HepG2 (cell line): ENCODE results near the gene DEUP1. TPM values are rescaled to one million over a fixed set of nuclear protein-coding genes. Genes with fewer than 3 reads are reported as not detected.

Experiments used
- ATAC-seq: fragments of 200-7000 bp; cut with Tn5 transposase; 3 replicates; pipeline ENCODE4 v1.9.1; 2020; ENCODE audit warnings: mild to moderate bottlenecking, moderate library complexity
- BruUV-seq: library from RNA; stranded (reverse); fragments of 400-500 nt; replicated peaks from 2 replicates; lab custom pipeline; 2021; lab: Mats Ljungman, UMichigan
- CTCF ChIA-PET: fragments of 300-600 bp; formaldehyde crosslinking; extraction: SDS; loops from one replicate; lab custom pipeline; 2021; ENCODE audit warnings: low total read pairs, inconsistent platforms, low intra/inter-chr PET ratio; lab: Yijun Ruan, JAX
- POLR2A ChIA-PET: fragments of 350-600 bp; sonication (Branson Sonifier 250); formaldehyde crosslinking; loops from one replicate; lab custom pipeline; 2020; ENCODE audit warnings: antibody characterized with exemption, inconsistent platforms; lab: Yijun Ruan, JAX
- DNase-seq: peaks from one replicate; pipeline ENCODE4 v3.0.0-alpha.2; 2015; ENCODE audit warnings: low spot score
- FAIRE-seq: peaks from 3 replicates; lab custom pipeline; 2011; peaks lifted over from hg19 to GRCh38; lab: Jason Lieb, UNC
- H2AFZ ChIP-seq: one replicate; pipeline ENCODE4 v1.6.1; 2011; ENCODE audit warnings: low read length, inconsistent platforms
- H3K27ac ChIP-seq: fragments of 300-600 bp; 3 replicates; pipeline ENCODE4 v1.8.0; 2011; ENCODE audit warnings: mixed run types, mild to moderate bottlenecking, mixed read lengths, low read length, inconsistent platforms; ENCODE audit not compliant: insufficient read depth; ENCODE audit errors: extremely low read length
- H3K27me3 ChIP-seq, 2 experiments: fragments of 200-600 bp in 1 of 2; 2 replicates in 1 of 2; 3 replicates in 1 of 2; pipeline versions ENCODE4 v1.6.0 to v1.8.0; 2011; ENCODE audit warnings: low read length in 2 of 2, mild to moderate bottlenecking in 2 of 2, moderate library complexity in 2 of 2, inconsistent platforms in 1 of 2; ENCODE audit not compliant: insufficient read depth in 2 of 2, control insufficient read depth in 1 of 2
- H3K36me3 ChIP-seq, 2 experiments: fragments of 200-600 bp in 1 of 2; replicated peaks in 1 of 2; 2 replicates in 1 of 2; 3 replicates in 1 of 2; pipeline versions ENCODE4 v1.5.1 to v1.8.0; 2011; ENCODE audit warnings: low read length in 2 of 2, inconsistent platforms in 1 of 2; ENCODE audit not compliant: insufficient read depth in 2 of 2, control insufficient read depth in 1 of 2
- H3K4me1 ChIP-seq: 2 replicates; pipeline ENCODE4 v1.5.1; 2012; ENCODE audit warnings: low read length, inconsistent platforms; ENCODE audit not compliant: insufficient read depth
- H3K4me2 ChIP-seq: 2 replicates; pipeline ENCODE4 v1.6.0; 2011; ENCODE audit warnings: low read depth, low read length, inconsistent platforms
- H3K4me3 ChIP-seq, 3 experiments: fragments of 200-600 bp in 1 of 3; sonication (generic), shearing (Covaris generic) in 1 of 3; replicated peaks in 1 of 3; 2 replicates each; pipeline ENCODE4 v1.5.1; 2011 to 2016; ENCODE audit warnings: low read length in 3 of 3, inconsistent platforms in 2 of 3, low read depth in 2 of 3, mild to moderate bottlenecking in 2 of 3, control low read depth in 1 of 3, mixed read lengths in 1 of 3; ENCODE audit not compliant: insufficient read depth in 1 of 3
- H3K79me2 ChIP-seq: one replicate; pipeline ENCODE4 v1.6.1; 2011; ENCODE audit warnings: low read length, inconsistent platforms; ENCODE audit not compliant: insufficient read depth
- H3K9ac ChIP-seq: 2 replicates; pipeline ENCODE4 v1.6.0; 2011; ENCODE audit warnings: mild to moderate bottlenecking, low read depth, low read length, inconsistent platforms; ENCODE audit not compliant: insufficient read depth
- H3K9me3 ChIP-seq: 2 replicates; pipeline ENCODE4 v1.5.1; 2012; ENCODE audit warnings: mild to moderate bottlenecking, low read length
- H4K20me1 ChIP-seq: 2 replicates; pipeline ENCODE4 v1.6.0; 2011; ENCODE audit warnings: inconsistent platforms, mild to moderate bottlenecking, low read length, moderate library complexity; ENCODE audit not compliant: insufficient read depth
- AHR ChIP-seq: IDR thresholded peaks from 2 replicates; pipeline ENCODE4 v1.6.1; 2018; ENCODE audit warnings: missing genetic modification reagents, missing compliant biosample characterization
- CENPT ChIP-seq: sonication (generic); formaldehyde crosslinking; IDR thresholded peaks from 2 replicates; pipeline ENCODE4 v1.8.0; 2022; ENCODE audit warnings: low read depth, mild to moderate bottlenecking, moderate library complexity, missing genetic modification reagents
- CREM ChIP-seq, 2 experiments: sonication (generic) in 1 of 2; formaldehyde crosslinking in 1 of 2; IDR thresholded peaks; 2 replicates each; pipeline versions ENCODE4 v1.4.0 to v1.6.1; 2016 to 2020; ENCODE audit warnings: antibody characterized with exemption in 1 of 2, mild to moderate bottlenecking in 1 of 2, missing genetic modification reagents in 1 of 2
- GATAD1 ChIP-seq: IDR thresholded peaks from 2 replicates; pipeline ENCODE4 v1.6.1; 2016; ENCODE audit warnings: missing genetic modification reagents, missing compliant biosample characterization
- JDP2 ChIP-seq: sonication (generic); formaldehyde crosslinking; IDR thresholded peaks from 2 replicates; pipeline ENCODE4 v1.8.1; 2022; ENCODE audit warnings: missing genetic modification reagents, borderline replicate concordance
- KIAA2018 ChIP-seq: sonication (generic); formaldehyde crosslinking; IDR thresholded peaks from 2 replicates; pipeline ENCODE4 v1.5.0; 2020; ENCODE audit warnings: mild to moderate bottlenecking, missing genetic modification reagents, borderline replicate concordance
- KLF13 ChIP-seq: sonication (generic); formaldehyde crosslinking; IDR thresholded peaks from 2 replicates; pipeline ENCODE4 v1.4.0; 2020; ENCODE audit warnings: mild to moderate bottlenecking, missing genetic modification reagents
- KMT2A ChIP-seq: sonication (generic); formaldehyde crosslinking; IDR thresholded peaks from 2 replicates; pipeline ENCODE4 v1.4.0; 2020; ENCODE audit warnings: missing genetic modification reagents
- MATR3 ChIP-seq: sonication (generic); formaldehyde crosslinking; IDR thresholded peaks from 2 replicates; pipeline ENCODE4 v1.4.0; 2020; ENCODE audit warnings: missing genetic modification reagents
- MTF2 ChIP-seq: sonication (generic); formaldehyde crosslinking; IDR thresholded peaks from 2 replicates; pipeline ENCODE4 v1.5.0; 2020; ENCODE audit warnings: missing genetic modification reagents, borderline replicate concordance
- PHB2 ChIP-seq: fragments of 450-650 bp; IDR thresholded peaks from 2 replicates; pipeline ENCODE4 v1.6.1; 2018; ENCODE audit not compliant: partially characterized antibody
- POLR2A ChIP-seq, 2 experiments: IDR thresholded peaks; 2 replicates each; pipeline ENCODE4 v1.6.1; 2011; ENCODE audit warnings: low read depth in 2 of 2, low read length in 2 of 2, mild to moderate bottlenecking in 1 of 2, moderate library complexity in 1 of 2; ENCODE audit not compliant: insufficient read depth in 1 of 2
- SRSF9 ChIP-seq: fragments of 200-400 bp; formaldehyde crosslinking; IDR thresholded peaks from 2 replicates; pipeline ENCODE4 v1.6.1; 2018; ENCODE audit warnings: borderline replicate concordance, mild to moderate bottlenecking, low read depth, low read length; ENCODE audit not compliant: insufficient read depth, poor library complexity, severe bottlenecking
- ZC3H4 ChIP-seq: sonication (generic); formaldehyde crosslinking; IDR thresholded peaks from 2 replicates; pipeline ENCODE4 v1.4.0; 2020; ENCODE audit warnings: missing genetic modification reagents, borderline replicate concordance
- ZGPAT ChIP-seq: IDR thresholded peaks from 2 replicates; pipeline ENCODE4 v1.6.1; 2016; ENCODE audit warnings: mild to moderate bottlenecking
- ZNF329 ChIP-seq: sonication (generic); formaldehyde crosslinking; IDR thresholded peaks from 2 replicates; pipeline ENCODE4 v1.9.0; 2021; ENCODE audit warnings: low read depth, mild to moderate bottlenecking, missing genetic modification reagents
- ZNF33A ChIP-seq: sonication (generic); formaldehyde crosslinking; IDR thresholded peaks from 2 replicates; pipeline ENCODE4 v1.5.1; 2020; ENCODE audit warnings: missing genetic modification reagents, mild to moderate bottlenecking, moderate library complexity, borderline replicate concordance
- ZNF644 ChIP-seq: IDR thresholded peaks from 2 replicates; pipeline ENCODE4 v1.6.1; 2016; ENCODE audit warnings: low read depth
- WGBS: methylation state at CpG from one replicate; pipeline ENCODE4 v1.1.6; 2017; ENCODE audit warnings: low lambda C conversion rate; 5-methylcytosine and 5-hydroxymethylcytosine counted together
- in situ Hi-C: cut with HindIII; loops from 2 replicates; pipeline ENCODE4 v1.10.0; 2017; ENCODE audit warnings: low pct_unique_long_range_greater_than_20kb; ENCODE audit not compliant: extremely low pct_ligation_motif_present
- intact Hi-C: fragments of 100-400 bp; cut with micrococcal nuclease; formaldehyde crosslinking; loops from one replicate; pipeline ENCODE4 v1.10.0; 2022; ENCODE audit not compliant: unreplicated experiment
- polyA plus RNA-seq, 8 experiments: library from polyadenylated mRNA; depleted of rRNA in 3 of 8; stranded (reverse) in 7 of 8; unstranded in 1 of 8; fragments of >200 nt; fragmentation: Illumina TruSeq in 4 of 8; extraction: Trizol in 4 of 8; gene quantifications; 2 replicates each; pipeline versions ENCODE4 v1.2.1 to v1.2.3, GENCODE V29; 2011 to 2016; ENCODE audit warnings: low read depth in 4 of 8, missing spikeins in 1 of 8, mixed read lengths in 1 of 8; ENCODE audit not compliant: insufficient read depth in 1 of 8
- total RNA-seq, 5 experiments: library from RNA; depleted of rRNA; stranded (reverse); fragments of >200 nt; fragmentation: Illumina TruSeq; extraction: Trizol; gene quantifications; 2 replicates each; pipeline ENCODE4 v1.2.3, GENCODE V29; 2016; ENCODE audit warnings: low read depth in 1 of 5

The DEUP1 gene
- total and polyA plus RNA-seq, 2 of the 13 experiments (the other 11 are each of a cell fraction or from before 2014, with no cell fraction given), result not detected

GRCh38 chr11:93476796-93477195 is 146.3 kb downstream of the DEUP1 start:
- POLR2A ChIA-PET, result no interaction called here
- DNase-seq (no peak), FAIRE-seq (no peak), ATAC-seq (no peak)
- 92% methylated on average over 3 of the region's 3 CpGs for WGBS
- Histone ChIP-seq H3K9ac (no peak overlapping the region), H3K4me2 (no peak overlapping the region), H2AFZ (no peak overlapping the region), H3K4me3 (no peak overlapping the region), H3K27ac (no peak overlapping the region), H3K36me3 (peaks cover 3 to 4% of the 10 kb centered on the region in 2 experiments; a peak in 2 of 5 replicates), H3K79me2 (no peaks in the 10 kb centered on the region), H3K27me3 (no peaks in the 10 kb centered on the region), H4K20me1 (no peaks in the 10 kb centered on the region), H3K9me3 (0 out of 2 replicates have a peak, but pooled peaks cover 6% of the 10 kb centered on the region), H3K4me1 (no peaks in the 10 kb centered on the region; the same call in 1 of the 2 replicates)
- in situ Hi-C loops, result no loop called here
- intact Hi-C loops, result no loop called here
- no TSS peak for BruUV-seq
- CTCF ChIA-PET, result no interaction called here
- TF ChIP-seq JDP2 (CRISPR knock-in tag) (no peak), ZC3H4 (CRISPR knock-in tag) (no peak), PHB2 (no peak), CREM (IDR thresholded peaks at IDR 0.05) (no peak), CREM (CRISPR knock-in tag; IDR thresholded peaks at IDR 0.05) (no peak), KMT2A (CRISPR knock-in tag) (no peak), POLR2A (IDR thresholded peaks at IDR 0.05; ENCODE audit: insufficient read depth in 1 of 2, low read depth in 2 of 2, low read length in 2 of 2) (no peak), MTF2 (CRISPR knock-in tag) (no peak), AHR (CRISPR knock-in tag) (no peak), GATAD1 (no peak), KIAA2018 (CRISPR knock-in tag) (no peak), ZGPAT (CRISPR knock-in tag) (no peak), MATR3 (CRISPR knock-in tag) (no peak), ZNF33A (CRISPR knock-in tag) (no peak), KLF13 (CRISPR knock-in tag) (no peak), CENPT (no peak), SRSF9 (no peak), ZNF644 (CRISPR knock-in tag) (no peak), ZNF329 (CRISPR knock-in tag) (no peak)
